LNCaP clone FGC (cell line): Measurements from ENCODE around the gene LIX1L.

Experiments
- DNase-seq: peaks from one replicate; pipeline ENCODE4 v3.0.0-alpha.2; 2011; ENCODE audit warnings: low read depth
- H3K4me3 ChIP-seq: 2 replicates; pipeline ENCODE4 v1.5.1; 2011; ENCODE audit warnings: mild to moderate bottlenecking, low read depth, low read length, control low read depth
- TF ChIP-seq, protein P1 (sequence below): IDR thresholded peaks from 2 replicates; pipeline ENCODE4 v1.5.1; 2012; ENCODE audit warnings: mild to moderate bottlenecking; ENCODE audit not compliant: control insufficient read depth, insufficient read depth; ENCODE audit errors: extremely low read depth

Gene LIX1L

DNA sequence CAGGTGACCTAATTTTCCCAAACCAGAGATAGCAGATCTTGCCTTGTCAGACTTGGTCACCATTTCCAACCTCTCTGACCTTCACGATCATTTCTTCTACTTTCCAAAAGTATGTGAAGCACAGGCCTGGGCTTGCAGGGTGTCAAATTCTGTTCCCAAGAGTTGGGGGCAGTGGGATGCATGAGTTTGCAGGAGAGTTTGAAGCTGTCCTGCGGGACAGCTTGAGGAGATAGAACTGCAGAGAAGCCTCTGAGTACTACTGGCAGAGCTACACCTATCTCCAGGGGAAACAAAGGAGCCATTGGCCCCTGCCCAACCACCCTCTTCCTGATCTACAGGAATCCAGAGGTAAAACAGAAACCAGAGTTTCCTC is 27.3 kb upstream of the LIX1L start:
- no peak for DNase-seq
- TF ChIP-seq, protein P1, sequence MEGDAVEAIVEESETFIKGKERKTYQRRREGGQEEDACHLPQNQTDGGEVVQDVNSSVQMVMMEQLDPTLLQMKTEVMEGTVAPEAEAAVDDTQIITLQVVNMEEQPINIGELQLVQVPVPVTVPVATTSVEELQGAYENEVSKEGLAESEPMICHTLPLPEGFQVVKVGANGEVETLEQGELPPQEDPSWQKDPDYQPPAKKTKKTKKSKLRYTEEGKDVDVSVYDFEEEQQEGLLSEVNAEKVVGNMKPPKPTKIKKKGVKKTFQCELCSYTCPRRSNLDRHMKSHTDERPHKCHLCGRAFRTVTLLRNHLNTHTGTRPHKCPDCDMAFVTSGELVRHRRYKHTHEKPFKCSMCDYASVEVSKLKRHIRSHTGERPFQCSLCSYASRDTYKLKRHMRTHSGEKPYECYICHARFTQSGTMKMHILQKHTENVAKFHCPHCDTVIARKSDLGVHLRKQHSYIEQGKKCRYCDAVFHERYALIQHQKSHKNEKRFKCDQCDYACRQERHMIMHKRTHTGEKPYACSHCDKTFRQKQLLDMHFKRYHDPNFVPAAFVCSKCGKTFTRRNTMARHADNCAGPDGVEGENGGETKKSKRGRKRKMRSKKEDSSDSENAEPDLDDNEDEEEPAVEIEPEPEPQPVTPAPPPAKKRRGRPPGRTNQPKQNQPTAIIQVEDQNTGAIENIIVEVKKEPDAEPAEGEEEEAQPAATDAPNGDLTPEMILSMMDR, result no peak
- H3K4me3 ChIP-seq, result no peak overlapping the region

DNA sequence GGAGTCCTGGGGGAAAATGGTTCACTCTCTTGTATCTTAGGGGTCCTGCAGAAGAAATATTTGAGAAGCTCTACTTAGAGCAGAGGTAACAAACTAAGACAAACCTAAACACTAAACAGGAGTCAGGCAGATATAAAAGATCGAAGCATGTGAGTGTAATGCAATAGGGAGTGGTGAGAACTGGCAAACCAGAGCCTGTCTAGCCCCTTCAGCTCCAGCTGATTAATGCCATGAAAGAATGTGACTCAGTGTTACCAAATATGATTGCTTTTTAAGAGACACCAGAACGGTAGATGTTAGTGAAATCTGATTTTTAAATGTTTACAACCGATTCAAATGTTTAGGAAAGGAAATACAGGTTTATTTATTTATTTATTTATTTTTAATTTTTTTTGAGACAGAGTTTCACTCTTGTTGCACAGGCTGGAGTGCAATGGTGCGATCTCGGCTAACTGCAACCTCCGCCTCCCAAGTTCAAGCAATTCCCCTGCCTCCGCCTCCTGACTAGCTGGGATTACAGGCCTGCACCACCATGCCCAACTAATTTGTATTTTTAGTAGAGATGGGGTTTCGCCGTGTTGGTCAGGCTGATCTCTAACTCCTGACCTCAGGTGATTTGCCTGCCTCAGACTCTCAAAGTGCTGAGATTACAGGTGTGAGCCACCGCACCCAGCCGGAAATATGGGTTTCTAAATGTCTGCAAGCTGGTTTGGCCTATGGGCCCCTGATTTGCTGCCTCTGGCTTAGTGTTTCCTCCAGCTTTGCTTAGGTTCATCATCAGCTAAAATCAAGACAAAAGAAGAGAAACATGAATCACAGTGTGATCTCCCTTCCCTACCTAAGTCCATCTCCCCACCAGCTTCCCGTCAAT is 26.4 kb upstream of the LIX1L start:
- no peak overlapping the region for H3K4me3 ChIP-seq
- no peak for DNase-seq
- TF ChIP-seq, protein P1, result no peak

DNA sequence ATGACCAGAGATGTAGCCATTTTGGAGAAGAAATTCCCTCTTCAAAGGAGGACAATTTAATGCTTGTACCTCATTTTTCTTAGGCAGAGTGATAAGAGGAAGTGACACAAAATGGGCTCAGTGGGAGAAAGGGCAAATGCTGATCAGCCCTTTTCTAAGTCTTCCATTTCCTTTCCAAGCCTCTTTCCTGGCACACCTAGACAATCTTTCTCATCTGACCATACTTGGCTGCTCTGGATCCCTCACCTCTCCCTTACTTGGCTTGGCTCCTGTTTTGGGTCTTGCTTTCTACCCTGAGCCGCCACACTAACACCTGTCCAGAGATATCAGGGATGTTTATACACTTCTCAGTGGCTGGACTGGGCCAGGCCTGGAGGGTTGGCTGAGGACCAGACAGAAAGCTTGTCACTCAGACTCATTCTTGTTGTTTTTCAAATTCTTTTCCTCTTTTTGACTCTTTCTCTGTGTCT is 25.4 kb upstream of the LIX1L start:
- no peak overlapping the region for H3K4me3 ChIP-seq
- TF ChIP-seq, protein P1, result no peak
- DNase-seq, result no peak

DNA sequence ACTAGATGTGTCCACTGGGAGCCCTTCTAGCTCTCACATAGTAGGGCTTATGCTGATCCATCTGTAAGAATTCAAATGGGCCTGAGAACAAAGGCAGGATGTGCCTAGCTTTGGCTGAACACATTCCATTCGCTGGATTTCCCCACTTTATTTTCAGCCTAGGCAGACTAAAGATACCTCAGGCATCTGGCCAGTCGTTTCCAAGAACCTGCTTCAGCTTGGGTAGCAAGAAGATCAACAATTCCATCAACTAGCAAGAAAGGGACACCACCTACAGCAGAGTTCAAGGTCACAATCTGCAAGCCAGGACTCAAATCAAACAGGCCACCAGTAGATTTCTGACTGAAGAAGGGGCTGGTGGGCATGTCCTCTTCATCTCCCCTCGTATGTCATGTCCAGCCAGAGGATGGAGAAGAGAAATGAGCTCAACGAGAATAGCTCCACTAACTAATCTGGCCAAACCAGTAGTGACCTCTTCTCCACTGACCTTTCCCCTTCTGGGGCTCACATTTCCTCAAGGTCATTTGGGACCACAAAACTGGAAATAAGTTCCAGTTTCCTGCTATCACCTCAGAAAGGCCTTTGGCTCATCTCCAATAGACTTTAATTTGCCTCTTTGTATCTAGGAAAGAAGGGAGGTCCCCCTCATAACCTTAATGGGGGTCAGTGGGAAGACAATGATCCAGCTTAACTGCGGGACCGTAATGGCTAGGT is 24.4 kb upstream of the LIX1L start:
- TF ChIP-seq, protein P1, result no peak
- DNase-seq, result no peak
- no peak overlapping the region for H3K4me3 ChIP-seq

DNA sequence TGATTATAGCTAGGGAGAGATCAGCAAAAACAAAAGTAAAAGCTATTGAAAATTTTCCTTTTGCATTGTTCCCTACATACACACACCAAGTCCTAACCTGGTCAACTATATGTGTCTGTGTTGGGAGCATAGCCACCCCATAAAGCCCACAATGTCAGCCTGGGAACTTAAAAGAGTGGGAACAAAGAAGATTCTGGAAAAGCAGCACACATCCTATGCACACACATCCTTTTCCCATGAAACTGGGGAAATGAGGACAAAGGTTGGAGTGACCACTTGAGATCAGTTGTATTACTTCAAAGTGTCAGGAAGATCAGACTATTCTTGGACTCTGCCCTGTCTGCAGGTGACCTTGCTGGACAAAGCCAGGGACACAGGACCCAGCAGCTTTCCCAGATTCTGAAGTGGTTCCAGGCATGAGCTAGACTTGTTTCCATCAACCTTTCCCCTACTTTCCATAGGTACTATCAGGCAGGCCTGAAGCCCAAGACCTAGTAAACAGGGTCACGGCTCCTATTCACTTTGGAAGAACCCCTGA is 22.7 kb upstream of the LIX1L start:
- TF ChIP-seq, protein P1, result no peak
- no peak for DNase-seq
- H3K4me3 ChIP-seq, result no peak overlapping the region

DNA sequence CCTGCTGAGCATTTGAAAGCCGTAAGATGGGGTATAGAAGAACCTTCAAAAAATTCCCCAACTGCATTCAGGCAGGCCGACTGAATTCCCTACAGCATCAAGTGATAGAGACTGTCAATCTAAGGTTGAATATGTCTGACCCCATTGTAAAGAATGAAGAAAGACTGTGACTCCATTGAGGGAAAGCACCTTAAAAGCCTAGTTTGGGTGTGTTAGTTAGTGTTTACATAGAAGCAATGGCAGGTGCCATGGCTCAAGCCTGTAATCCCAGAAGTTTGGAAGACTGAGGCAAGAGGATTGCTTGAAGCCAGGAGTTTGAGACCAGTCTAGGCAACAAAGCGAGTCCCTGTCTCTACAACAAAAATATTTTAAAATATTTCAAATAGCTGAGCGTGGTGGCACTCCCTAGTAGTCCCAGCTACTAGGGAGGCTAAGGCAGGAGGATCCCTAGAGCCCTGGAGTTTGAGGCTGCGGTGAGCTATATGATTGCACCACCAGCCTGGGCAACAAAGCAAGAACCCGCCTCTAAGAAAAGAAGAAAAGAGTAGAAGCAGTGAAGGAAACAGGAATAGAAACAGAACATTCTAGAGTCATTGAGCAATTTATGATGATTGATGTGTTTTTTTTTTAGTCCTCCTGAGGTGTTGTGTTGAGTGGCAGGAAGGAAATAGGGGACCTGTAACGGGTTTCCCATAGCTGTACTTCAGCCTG is 22.1 kb upstream of the LIX1L start:
- TF ChIP-seq, protein P1, result no peak
- H3K4me3 ChIP-seq, result no peak overlapping the region
- no peak for DNase-seq
